Ascending aorta (tissue), 2 donors: ENCODE measurements around the gene FLCN. TPM values are rescaled to one million over a fixed set of nuclear protein-coding genes. Genes with fewer than 3 reads are reported as not detected.

Experiments
- DNase-seq, 2 donors: peaks; one replicate each; pipeline ENCODE4 v3.0.0-alpha.2; 2019; ENCODE audit warnings: low spot score in 2 of 2
- H3K27ac ChIP-seq, 2 donors: fragments of 200-600 bp; sonication (generic); one replicate each; pipeline ENCODE4 v1.5.1; 2016 to 2017; ENCODE audit warnings: mild to moderate bottlenecking in 1 of 2
- H3K27me3 ChIP-seq: fragments of 200-600 bp; sonication (generic); one replicate; pipeline ENCODE4 v1.5.1; 2017
- H3K36me3 ChIP-seq, 2 donors: fragments of 200-600 bp; sonication (generic); one replicate each; pipeline ENCODE4 v1.5.1; 2016
- H3K4me1 ChIP-seq, 2 donors: fragments of 200-600 bp; sonication (generic); one replicate each; pipeline ENCODE4 v1.5.1; 2016 to 2017; ENCODE audit warnings: mild to moderate bottlenecking in 1 of 2
- H3K4me3 ChIP-seq, 2 donors: fragments of 200-600 bp; sonication (generic); one replicate each; pipeline ENCODE4 v1.5.1; 2016 to 2017; ENCODE audit warnings: mild to moderate bottlenecking in 1 of 2
- H3K9me3 ChIP-seq, 2 donors: fragments of 200-600 bp; sonication (generic); one replicate each; pipeline ENCODE4 v1.5.1; 2016
- intact Hi-C: fragments of 100-400 bp; cut with DNase I; formaldehyde crosslinking; loops from one replicate; pipeline ENCODE4 v1.15.1; 2023
- total RNA-seq: library from RNA; depleted of rRNA; stranded (reverse); fragments of >200 nt; gene quantifications from one replicate; pipeline ENCODE4 v1.1.0, GENCODE V29; 2016
- TF ChIP-seq, protein P1 (sequence below), 3 experiments: fragments of 200-600 bp in 2 of 3; fragments of 450-650 bp in 1 of 3; sonication (generic) in 2 of 3; IDR thresholded peaks; one replicate each; pipeline ENCODE4 v1.5.1; 2016 to 2019; ENCODE audit warnings: antibody characterized with exemption in 3 of 3, mild to moderate bottlenecking in 1 of 3, moderate library complexity in 1 of 3

The FLCN gene
- total RNA-seq, 1 donor from 2014 or later = 48.6 TPM

DNA sequence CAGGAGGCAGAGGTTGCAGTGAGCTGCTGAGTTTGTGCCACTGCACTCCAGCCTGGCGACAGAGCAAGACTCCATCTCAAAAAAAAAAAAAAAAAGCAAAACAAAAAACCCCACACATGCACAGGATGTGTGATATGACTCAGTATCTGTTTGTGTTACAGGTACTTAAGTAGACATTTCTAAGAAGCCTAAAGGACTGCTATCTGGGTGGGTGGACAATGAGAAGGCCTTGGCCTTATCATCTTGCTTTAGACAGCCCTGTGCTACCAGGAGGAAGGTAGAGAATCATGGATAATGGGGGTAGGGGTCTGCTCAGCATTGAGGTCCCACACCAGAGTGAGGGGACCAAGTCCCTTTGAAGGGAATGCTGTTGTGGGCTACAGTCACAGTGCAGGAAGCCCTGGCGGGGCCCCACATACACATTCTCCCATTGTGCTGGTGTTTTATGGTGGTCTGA lies 57.6 kb downstream of the FLCN start:
- H3K9me3 ChIP-seq = no peaks in the 10 kb centered on the region
- intact Hi-C loops = no loop called here
- peaks cover 79 to 94% of the 10 kb centered on the region in 2 donors for H3K36me3 ChIP-seq
- H3K27me3 ChIP-seq = no peaks in the 10 kb centered on the region
- H3K27ac ChIP-seq = no peak overlapping the region
- no peak overlapping the region for H3K4me3 ChIP-seq
- no peak for DNase-seq
- TF ChIP-seq, protein P1, sequence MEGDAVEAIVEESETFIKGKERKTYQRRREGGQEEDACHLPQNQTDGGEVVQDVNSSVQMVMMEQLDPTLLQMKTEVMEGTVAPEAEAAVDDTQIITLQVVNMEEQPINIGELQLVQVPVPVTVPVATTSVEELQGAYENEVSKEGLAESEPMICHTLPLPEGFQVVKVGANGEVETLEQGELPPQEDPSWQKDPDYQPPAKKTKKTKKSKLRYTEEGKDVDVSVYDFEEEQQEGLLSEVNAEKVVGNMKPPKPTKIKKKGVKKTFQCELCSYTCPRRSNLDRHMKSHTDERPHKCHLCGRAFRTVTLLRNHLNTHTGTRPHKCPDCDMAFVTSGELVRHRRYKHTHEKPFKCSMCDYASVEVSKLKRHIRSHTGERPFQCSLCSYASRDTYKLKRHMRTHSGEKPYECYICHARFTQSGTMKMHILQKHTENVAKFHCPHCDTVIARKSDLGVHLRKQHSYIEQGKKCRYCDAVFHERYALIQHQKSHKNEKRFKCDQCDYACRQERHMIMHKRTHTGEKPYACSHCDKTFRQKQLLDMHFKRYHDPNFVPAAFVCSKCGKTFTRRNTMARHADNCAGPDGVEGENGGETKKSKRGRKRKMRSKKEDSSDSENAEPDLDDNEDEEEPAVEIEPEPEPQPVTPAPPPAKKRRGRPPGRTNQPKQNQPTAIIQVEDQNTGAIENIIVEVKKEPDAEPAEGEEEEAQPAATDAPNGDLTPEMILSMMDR (IDR thresholded peaks at IDR 0.05) = no peak
- H3K4me1 ChIP-seq = peaks cover 0 to 9% of the 10 kb centered on the region in 2 donors

DNA sequence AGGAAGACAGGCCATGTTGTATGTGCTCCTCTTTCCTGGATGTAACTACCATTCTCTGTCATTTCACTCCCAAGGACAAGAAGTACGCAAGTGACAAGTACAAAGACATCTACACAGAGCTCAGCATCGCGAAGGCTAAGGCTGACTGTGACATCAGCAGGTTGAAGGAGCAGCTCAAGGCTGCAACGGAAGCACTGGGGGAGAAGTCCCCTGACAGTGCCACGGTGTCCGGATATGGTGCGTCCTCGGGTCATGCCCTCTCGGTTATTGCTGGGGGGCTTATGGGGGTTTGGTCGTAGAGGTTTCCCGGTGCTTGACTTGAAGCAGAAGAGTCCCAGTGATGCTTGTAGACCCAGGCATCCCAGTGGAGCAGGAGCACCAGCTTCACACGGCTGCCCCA lies 59.8 kb downstream of the FLCN start:
- TF ChIP-seq, protein P1 (IDR thresholded peaks at IDR 0.05) = no peak
- no peaks in the 10 kb centered on the region for H3K27me3 ChIP-seq
- H3K27ac ChIP-seq = no peak overlapping the region
- H3K4me3 ChIP-seq = no peak overlapping the region
- H3K36me3 ChIP-seq = peaks cover 82 to 96% of the 10 kb centered on the region in 2 donors
- DNase-seq = no peak
- no peaks in the 10 kb centered on the region for H3K9me3 ChIP-seq
- intact Hi-C loops = no loop called here
- H3K4me1 ChIP-seq = peaks cover 0 to 9% of the 10 kb centered on the region in 2 donors

DNA sequence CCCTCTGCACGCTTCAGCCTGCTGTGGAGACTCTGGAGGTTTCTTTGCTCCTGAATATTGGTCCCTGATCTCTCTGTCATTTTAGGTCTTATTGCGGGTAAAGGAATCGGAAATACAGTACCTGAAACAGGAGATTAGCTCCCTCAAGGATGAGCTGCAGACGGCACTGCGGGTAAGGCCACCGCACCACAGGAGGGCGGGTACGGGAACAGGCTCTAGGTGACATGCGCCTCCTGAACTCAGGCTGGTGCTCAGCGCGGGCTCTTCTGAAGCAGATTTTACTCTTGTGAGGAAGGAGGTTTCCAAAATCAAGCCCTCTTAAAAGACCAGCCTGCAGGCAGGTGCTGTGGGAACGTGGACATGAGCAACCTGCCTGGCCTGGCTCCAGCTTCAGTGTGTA lies 60.6 kb downstream of the FLCN start:
- intact Hi-C loops = no loop called here

DNA sequence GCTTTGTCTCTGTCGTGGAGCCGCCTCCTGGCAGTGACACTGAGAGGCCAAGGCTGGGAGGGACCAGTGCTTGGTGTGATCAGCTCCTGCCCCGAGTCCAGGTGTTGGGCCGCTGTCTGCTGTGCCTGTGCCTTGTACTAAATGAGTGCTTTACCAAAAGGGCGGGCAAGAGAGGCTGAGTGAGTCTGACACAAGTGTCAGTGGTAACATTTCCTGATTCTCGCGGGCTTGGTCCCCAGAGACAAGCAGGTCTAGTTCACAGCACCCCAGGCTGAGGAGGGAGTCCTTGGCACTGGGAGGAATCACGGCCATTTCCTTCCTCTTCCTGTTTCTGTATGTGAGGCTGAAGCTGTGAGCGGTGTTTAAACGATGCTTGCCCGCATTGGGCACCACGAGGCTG lies 61.1 kb downstream of the FLCN start:
- Histone ChIP-seq H3K27ac (no peak overlapping the region), H3K9me3 (no peaks in the 10 kb centered on the region), H3K36me3 (peaks cover 88 to 99% of the 10 kb centered on the region in 2 donors), H3K4me3 (no peak overlapping the region), H3K4me1 (peaks cover 0 to under 1% of the 10 kb centered on the region in 2 donors), H3K27me3 (no peaks in the 10 kb centered on the region)
- intact Hi-C loops = no loop called here
- no peak for DNase-seq
- TF ChIP-seq, protein P1 (IDR thresholded peaks at IDR 0.05) = no peak

More for the DNA sequence above, 60.6 kb downstream of the FLCN start:
- Histone ChIP-seq H3K4me1 (peaks cover 0 to 4% of the 10 kb centered on the region in 2 donors), H3K36me3 (peaks cover 88 to 97% of the 10 kb centered on the region in 2 donors), H3K9me3 (no peaks in the 10 kb centered on the region), H3K27ac (no peak overlapping the region), H3K4me3 (no peak overlapping the region), H3K27me3 (no peaks in the 10 kb centered on the region)
- TF ChIP-seq, protein P1 (IDR thresholded peaks at IDR 0.05) = no peak
- DNase-seq = no peak

DNA sequence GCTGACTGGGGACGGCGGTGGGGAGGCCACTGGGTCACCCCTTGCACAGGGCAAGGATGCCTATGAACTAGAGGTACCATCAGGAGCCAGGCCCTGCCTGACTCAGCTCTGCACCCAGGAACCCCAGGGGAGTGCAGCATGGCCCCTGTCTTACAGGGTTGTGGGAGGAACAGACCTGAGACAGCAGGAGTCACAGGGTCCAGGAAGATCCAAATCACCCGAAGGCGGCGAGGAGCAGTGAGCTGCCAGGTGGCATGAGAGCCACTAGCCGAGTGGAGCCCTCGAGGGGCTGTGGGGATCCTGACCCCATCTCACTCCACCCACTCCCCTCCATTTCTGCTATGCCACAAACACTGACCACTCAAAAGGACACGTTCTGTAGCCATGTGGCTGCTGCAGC lies 61.6 kb downstream of the FLCN start:
- peaks cover 82 to 97% of the 10 kb centered on the region in 2 donors for H3K36me3 ChIP-seq

More for the DNA sequence above, 61.6 kb downstream of the FLCN start:
- H3K9me3 ChIP-seq = no peaks in the 10 kb centered on the region
- intact Hi-C loops = no loop called here
- no peak for DNase-seq
- TF ChIP-seq, protein P1 (IDR thresholded peaks at IDR 0.05) = no peak
- H3K27me3 ChIP-seq = no peaks in the 10 kb centered on the region
- H3K27ac ChIP-seq = no peak overlapping the region
- H3K4me3 ChIP-seq = no peak overlapping the region
- H3K4me1 ChIP-seq = no peaks in the 10 kb centered on the region
